ENCODE results near the gene TDP1. TPM values are rescaled to one million over a fixed set of nuclear protein-coding genes. Genes with fewer than 3 reads are reported as not detected.

TDP1 gene
- total RNA-seq, 1 donor from 2014 or later: 63.4 TPM

DNA sequence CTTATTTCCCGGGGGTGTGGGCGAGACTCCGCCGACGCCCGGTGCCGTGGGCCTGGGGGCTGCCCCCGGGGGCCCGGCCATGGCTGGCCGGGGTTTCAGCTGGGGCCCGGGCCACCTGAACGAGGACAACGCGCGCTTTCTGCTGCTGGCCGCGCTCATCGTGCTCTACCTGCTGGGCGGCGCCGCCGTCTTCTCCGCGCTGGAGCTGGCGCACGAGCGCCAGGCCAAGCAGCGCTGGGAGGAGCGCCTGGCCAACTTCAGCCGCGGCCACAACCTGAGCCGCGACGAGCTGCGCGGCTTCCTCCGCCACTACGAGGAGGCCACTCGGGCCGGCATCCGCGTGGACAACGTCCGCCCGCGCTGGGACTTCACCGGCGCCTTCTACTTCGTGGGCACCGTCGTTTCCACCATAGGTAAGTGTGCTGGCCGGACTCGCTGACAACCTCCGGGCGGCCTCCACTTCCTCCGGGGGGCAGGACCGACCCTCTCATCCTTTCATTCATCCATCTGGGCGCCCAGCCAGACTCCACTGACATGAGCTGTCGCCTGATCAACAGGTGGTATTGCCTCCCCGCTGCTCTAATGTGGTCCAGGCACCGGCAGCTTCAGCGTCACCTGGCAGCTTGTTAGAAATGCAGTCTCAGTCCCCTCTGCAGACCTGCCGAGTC lies 106.5 kb downstream of the TDP1 start:
- peak overlapping the region; percentile 50 for H2AFZ ChIP-seq (replicated peaks)
- H3K4me1 Mint-ChIP-seq: peaks cover 11% of the 10 kb centered on the region
- peak; percentile 67 for DNase-seq (ENCODE audit: low spot score)
- no peaks in the 10 kb centered on the region for H3K36me3 Mint-ChIP-seq
- no peaks in the 10 kb centered on the region for H3F3A ChIP-seq (ENCODE audit: low read depth)
- peaks cover 18% of the 10 kb centered on the region for H3K4me1 ChIP-seq
- peaks cover 92% of the 10 kb centered on the region for H3K27me3 ChIP-seq
- H3K9ac ChIP-seq: no peak overlapping the region
- no peaks in the 10 kb centered on the region for H3K36me3 ChIP-seq
- TF ChIP-seq EZH2 (IDR thresholded peaks at IDR 0.05) (peak; percentile 95), EZH2phosphoT487 (IDR thresholded peaks at IDR 0.05) (peak; percentile 89)
- TF ChIP-seq, protein P1, sequence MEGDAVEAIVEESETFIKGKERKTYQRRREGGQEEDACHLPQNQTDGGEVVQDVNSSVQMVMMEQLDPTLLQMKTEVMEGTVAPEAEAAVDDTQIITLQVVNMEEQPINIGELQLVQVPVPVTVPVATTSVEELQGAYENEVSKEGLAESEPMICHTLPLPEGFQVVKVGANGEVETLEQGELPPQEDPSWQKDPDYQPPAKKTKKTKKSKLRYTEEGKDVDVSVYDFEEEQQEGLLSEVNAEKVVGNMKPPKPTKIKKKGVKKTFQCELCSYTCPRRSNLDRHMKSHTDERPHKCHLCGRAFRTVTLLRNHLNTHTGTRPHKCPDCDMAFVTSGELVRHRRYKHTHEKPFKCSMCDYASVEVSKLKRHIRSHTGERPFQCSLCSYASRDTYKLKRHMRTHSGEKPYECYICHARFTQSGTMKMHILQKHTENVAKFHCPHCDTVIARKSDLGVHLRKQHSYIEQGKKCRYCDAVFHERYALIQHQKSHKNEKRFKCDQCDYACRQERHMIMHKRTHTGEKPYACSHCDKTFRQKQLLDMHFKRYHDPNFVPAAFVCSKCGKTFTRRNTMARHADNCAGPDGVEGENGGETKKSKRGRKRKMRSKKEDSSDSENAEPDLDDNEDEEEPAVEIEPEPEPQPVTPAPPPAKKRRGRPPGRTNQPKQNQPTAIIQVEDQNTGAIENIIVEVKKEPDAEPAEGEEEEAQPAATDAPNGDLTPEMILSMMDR (IDR thresholded peaks at IDR 0.05): no peak
- H3K4me3 Mint-ChIP-seq: peak overlapping the region; percentile 88
- H3K9me3 Mint-ChIP-seq: peaks cover 14% of the 10 kb centered on the region
- peaks cover 15% of the 10 kb centered on the region for H4K20me1 ChIP-seq (ENCODE audit: low read depth)
- H3K79me2 ChIP-seq (ENCODE audit: low read depth): no peaks in the 10 kb centered on the region
- no peak overlapping the region for H3K27ac Mint-ChIP-seq
- no peaks in the 10 kb centered on the region for H3K9me3 ChIP-seq (ENCODE audit: low read depth)
- H3K27me3 Mint-ChIP-seq (ENCODE audit: insufficient read depth, low read depth): peaks cover 53% of the 10 kb centered on the region
- peak overlapping the region; percentile 55 for H3K4me3 ChIP-seq
- H3K4me2 ChIP-seq: peak overlapping the region; percentile 86
- H3K27ac ChIP-seq: no peak overlapping the region

DNA sequence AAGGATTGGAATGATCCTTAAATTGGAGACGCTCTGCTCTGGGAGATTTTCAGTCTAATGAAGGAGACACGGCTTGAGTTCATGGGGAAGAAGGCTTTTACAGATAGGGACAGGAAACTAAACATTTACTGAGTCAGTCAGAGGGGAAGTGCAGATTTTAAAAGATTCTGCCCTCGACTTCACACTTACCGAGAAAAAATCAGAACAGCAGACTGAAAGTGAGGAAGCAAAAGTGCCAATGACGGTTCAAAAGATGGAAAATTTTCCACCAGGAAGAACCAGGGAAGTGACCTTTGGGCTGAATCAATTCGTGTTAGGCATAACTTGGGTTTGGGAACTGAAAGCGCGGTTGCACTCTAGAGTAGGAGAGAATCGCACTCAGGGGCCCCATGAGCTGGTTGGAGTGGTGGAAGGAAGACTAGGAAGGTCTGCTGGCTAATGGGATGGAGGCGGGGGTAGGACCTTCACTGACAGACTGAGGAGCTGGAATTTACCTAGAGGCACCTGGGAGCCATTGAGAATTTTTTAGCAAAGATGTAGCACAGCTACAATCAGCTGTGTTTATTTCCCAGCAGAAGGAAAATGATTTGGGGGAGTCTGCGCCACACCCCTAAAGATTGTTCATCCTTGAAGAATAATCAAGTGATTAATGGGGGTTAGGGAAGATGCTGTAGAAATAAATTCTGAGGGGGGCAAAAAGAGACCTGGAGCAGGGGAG lies 107.3 kb downstream of the TDP1 start:
- no peak overlapping the region for H2AFZ ChIP-seq (replicated peaks)
- H3K36me3 Mint-ChIP-seq: no peaks in the 10 kb centered on the region
- no peak overlapping the region for H3K27ac Mint-ChIP-seq
- peaks cover 11% of the 10 kb centered on the region for H3K4me1 Mint-ChIP-seq
- no peaks in the 10 kb centered on the region for H3F3A ChIP-seq (ENCODE audit: low read depth)
- peak overlapping the region; percentile 86 for H3K4me2 ChIP-seq
- H3K9me3 ChIP-seq (ENCODE audit: low read depth): no peaks in the 10 kb centered on the region
- H3K79me2 ChIP-seq (ENCODE audit: low read depth): no peaks in the 10 kb centered on the region
- H3K27me3 Mint-ChIP-seq (ENCODE audit: insufficient read depth, low read depth): peaks cover 53% of the 10 kb centered on the region
- peaks cover 15% of the 10 kb centered on the region for H4K20me1 ChIP-seq (ENCODE audit: low read depth)
- H3K4me3 Mint-ChIP-seq: peak overlapping the region; percentile 88
- DNase-seq (ENCODE audit: low spot score): no peak
- H3K9ac ChIP-seq: no peak overlapping the region
- H3K36me3 ChIP-seq: no peaks in the 10 kb centered on the region
- H3K4me1 ChIP-seq: peaks cover 18% of the 10 kb centered on the region
- H3K27me3 ChIP-seq: peaks cover 88% of the 10 kb centered on the region
- peak overlapping the region; percentile 55 for H3K4me3 ChIP-seq
- H3K27ac ChIP-seq: no peak overlapping the region
- peaks cover 14% of the 10 kb centered on the region for H3K9me3 Mint-ChIP-seq
- peak; percentile 14 for TF ChIP-seq EZH2 (IDR thresholded peaks at IDR 0.05)
- peak; percentile 44 for TF ChIP-seq EZH2phosphoT487 (IDR thresholded peaks at IDR 0.05)
- TF ChIP-seq, protein P1 (IDR thresholded peaks at IDR 0.05): no peak

DNA sequence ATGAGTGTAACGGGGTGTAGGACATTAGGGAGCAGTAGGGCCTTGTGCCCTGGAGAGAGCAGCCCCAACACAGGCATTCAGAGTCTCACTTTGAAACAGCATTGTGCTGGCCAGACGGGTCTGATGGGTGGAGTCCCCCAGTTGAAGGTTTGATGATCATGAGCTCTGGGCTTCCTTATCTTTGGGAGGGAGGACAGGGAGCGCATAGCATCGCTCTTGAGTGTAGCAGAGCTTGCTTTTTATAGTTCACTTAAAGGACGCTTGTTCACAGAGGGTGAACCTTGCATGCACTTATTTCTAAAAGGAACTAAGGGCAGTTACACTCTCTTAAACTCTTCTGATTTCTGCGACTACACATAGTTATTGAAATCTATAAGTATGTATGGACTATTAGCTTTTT lies 116.6 kb downstream of the TDP1 start:
- Histone ChIP-seq H3K36me3 (no peaks in the 10 kb centered on the region), H3K4me2 (no peak overlapping the region), H4K20me1 (ENCODE audit: low read depth) (no peaks in the 10 kb centered on the region), H3K27me3 (peaks cover 30% of the 10 kb centered on the region), H3K4me3 (no peak overlapping the region), H3K27ac (no peak overlapping the region), H3K4me1 (no peaks in the 10 kb centered on the region), H2AFZ (replicated peaks) (no peak overlapping the region), H3K9ac (no peak overlapping the region), H3K79me2 (ENCODE audit: low read depth) (no peaks in the 10 kb centered on the region), H3K9me3 (ENCODE audit: low read depth) (no peaks in the 10 kb centered on the region), H3F3A (ENCODE audit: low read depth) (no peaks in the 10 kb centered on the region)
- peaks cover 9% of the 10 kb centered on the region for H3K27me3 Mint-ChIP-seq (ENCODE audit: insufficient read depth, low read depth)
- H3K4me1 Mint-ChIP-seq: no peaks in the 10 kb centered on the region
- TF ChIP-seq, protein P1 (IDR thresholded peaks at IDR 0.05): no peak
- no peak for TF ChIP-seq EZH2phosphoT487 (IDR thresholded peaks at IDR 0.05)
- no peak for TF ChIP-seq EZH2 (IDR thresholded peaks at IDR 0.05)
- H3K4me3 Mint-ChIP-seq: no peak overlapping the region
- no peaks in the 10 kb centered on the region for H3K9me3 Mint-ChIP-seq
- no peaks in the 10 kb centered on the region for H3K36me3 Mint-ChIP-seq
- no peak overlapping the region for H3K27ac Mint-ChIP-seq
- DNase-seq (ENCODE audit: low spot score): no peak

Measured in neural progenitor cell (in vitro differentiated cells).